ENCODE data around the gene RAB7B.

- TF ChIP-seq, protein P1, sequence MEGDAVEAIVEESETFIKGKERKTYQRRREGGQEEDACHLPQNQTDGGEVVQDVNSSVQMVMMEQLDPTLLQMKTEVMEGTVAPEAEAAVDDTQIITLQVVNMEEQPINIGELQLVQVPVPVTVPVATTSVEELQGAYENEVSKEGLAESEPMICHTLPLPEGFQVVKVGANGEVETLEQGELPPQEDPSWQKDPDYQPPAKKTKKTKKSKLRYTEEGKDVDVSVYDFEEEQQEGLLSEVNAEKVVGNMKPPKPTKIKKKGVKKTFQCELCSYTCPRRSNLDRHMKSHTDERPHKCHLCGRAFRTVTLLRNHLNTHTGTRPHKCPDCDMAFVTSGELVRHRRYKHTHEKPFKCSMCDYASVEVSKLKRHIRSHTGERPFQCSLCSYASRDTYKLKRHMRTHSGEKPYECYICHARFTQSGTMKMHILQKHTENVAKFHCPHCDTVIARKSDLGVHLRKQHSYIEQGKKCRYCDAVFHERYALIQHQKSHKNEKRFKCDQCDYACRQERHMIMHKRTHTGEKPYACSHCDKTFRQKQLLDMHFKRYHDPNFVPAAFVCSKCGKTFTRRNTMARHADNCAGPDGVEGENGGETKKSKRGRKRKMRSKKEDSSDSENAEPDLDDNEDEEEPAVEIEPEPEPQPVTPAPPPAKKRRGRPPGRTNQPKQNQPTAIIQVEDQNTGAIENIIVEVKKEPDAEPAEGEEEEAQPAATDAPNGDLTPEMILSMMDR (IDR thresholded peaks at IDR 0.05 in 2 of 3, conservative IDR thresholded peaks at IDR 0.05 in 1 of 3; ENCODE audit: borderline replicate concordance in 1 of 3, insufficient read depth in 1 of 3, low read depth in 2 of 3, low read length in 2 of 3), result no peak
- TF ChIP-seq SIN3A (IDR thresholded peaks at IDR 0.05; ENCODE audit: low read depth) (no peak), POLR2A (IDR thresholded peaks at IDR 0.05; ENCODE audit: borderline replicate concordance, extremely low read depth, insufficient read depth, insufficient read length) (no peak), MAX (IDR thresholded peaks at IDR 0.05) (no peak)
Observed at GRCh38 chr1:205928317-205928716, 74.9 kb downstream of the RAB7B start.
